Left lung (tissue), 10 donors: Measurements from ENCODE around the gene ANO1. TPM values are rescaled to one million over a fixed set of nuclear protein-coding genes. Genes with fewer than 3 reads are reported as not detected.

Source experiments
- ATAC-seq: fragments of 200-7000 bp; cut with Tn5 transposase; one replicate; pipeline ENCODE4 v1.9.1; 2020; ENCODE audit warnings: moderate library complexity
- DNase-seq, 4 donors: peaks; one replicate each; pipeline ENCODE4 v3.0.0-alpha.2; 2013 to 2020
- H3K27ac ChIP-seq, 2 donors: fragments of 200-600 bp; sonication (generic) in 1 of 2; one replicate each; pipeline versions ENCODE4 v1.5.0 to v1.8.0; 2020 to 2021
- H3K27me3 ChIP-seq, 2 donors: fragments of 200-600 bp; sonication (generic) in 1 of 2; one replicate each; pipeline versions ENCODE4 v1.5.0 to v1.8.0; 2020 to 2021
- H3K36me3 ChIP-seq, 2 donors: fragments of 200-600 bp; sonication (generic) in 1 of 2; one replicate each; pipeline versions ENCODE4 v1.5.0 to v1.8.0; 2020 to 2021
- H3K4me1 ChIP-seq, 2 donors: fragments of 200-600 bp; one replicate each; pipeline ENCODE4 v1.8.0; 2021
- H3K4me3 ChIP-seq, 2 donors: fragments of 200-600 bp; sonication (generic) in 1 of 2; one replicate each; pipeline versions ENCODE4 v1.5.0 to v1.8.0; 2020 to 2021; ENCODE audit warnings: mild to moderate bottlenecking in 1 of 2
- H3K9me3 ChIP-seq, 2 donors: fragments of 200-600 bp; sonication (generic) in 1 of 2; one replicate each; pipeline versions ENCODE4 v1.5.0 to v1.8.0; 2020 to 2021
- CTCF ChIP-seq, 2 donors: fragments of 200-600 bp; sonication (generic) in 1 of 2; IDR thresholded peaks; one replicate each; pipeline versions ENCODE4 v1.5.0 to v1.8.0; 2021; ENCODE audit warnings: antibody characterized with exemption in 2 of 2
- intact Hi-C, 2 donors: fragments of 100-400 bp; cut with DNase I; formaldehyde crosslinking; loops; one replicate each; pipeline versions ENCODE4 v1.11.2 to v1.14.2; 2022
- polyA plus RNA-seq, 6 donors: library from polyadenylated mRNA; unstranded; fragments of 120-200 nt; gene quantifications; one replicate each; pipeline ENCODE4 v1.2.1, GENCODE V29; 2013; ENCODE audit not compliant: insufficient read length in 6 of 6
- total RNA-seq, 2 donors: library from RNA; stranded (reverse); fragmentation: NEBNext Ultra II Directional; extraction: Animal tissue kit (Norgen Biotek cat#: 25700); gene quantifications; one replicate each; pipeline ENCODE4 v1.2.1, GENCODE V29; 2021
- donor health status: DM: no; HTN: yes; CAD: no.
- donor health status: DM: no; HTN: no; CAD: no.

The ANO1 gene
- total and polyA plus RNA-seq, 8 donors: 4.9 to 13.2 (median 7.0) TPM

GRCh38 chr11:70111269-70112016 is 33.3 kb downstream of the ANO1 start:
- peak in 2 of 4 donors; percentile 44 to 54 for DNase-seq
- Histone ChIP-seq H3K9me3 (no peaks in the 10 kb centered on the region), H3K27me3 (no peaks in the 10 kb centered on the region), H3K27ac (no peak overlapping the region), H3K4me3 (no peak overlapping the region), H3K4me1 (no peaks in the 10 kb centered on the region), H3K36me3 (no peaks in the 10 kb centered on the region)
- no peak for TF ChIP-seq CTCF (IDR thresholded peaks at IDR 0.05)
- intact Hi-C loops: no loop called here
- ATAC-seq: peak; percentile 38

- Histone ChIP-seq H3K4me1 (no peaks in the 10 kb centered on the region), H3K27ac (no peak overlapping the region), H3K9me3 (no peaks in the 10 kb centered on the region), H3K27me3 (no peaks in the 10 kb centered on the region), H3K4me3 (no peak overlapping the region), H3K36me3 (no peaks in the 10 kb centered on the region)
- DNase-seq (peak in 2 of 4 donors; percentile 39), ATAC-seq (no peak)
- TF ChIP-seq CTCF (IDR thresholded peaks at IDR 0.05): no peak
- intact Hi-C loops: no loop called here
Measured at GRCh38 chr11:70112017-70112434, 33.9 kb downstream of the ANO1 start.

GRCh38 chr11:70113801-70114200 is 35.7 kb downstream of the ANO1 start:
- no peaks in the 10 kb centered on the region for H3K36me3 ChIP-seq
- intact Hi-C loops: no loop called here
- H3K27me3 ChIP-seq: no peaks in the 10 kb centered on the region
- DNase-seq (peak in 1 of 4 donors; percentile 13), ATAC-seq (no peak)
- H3K4me3 ChIP-seq: no peak overlapping the region
- no peak for TF ChIP-seq CTCF (IDR thresholded peaks at IDR 0.05)
- H3K27ac ChIP-seq: no peak overlapping the region
- H3K9me3 ChIP-seq: no peaks in the 10 kb centered on the region
- H3K4me1 ChIP-seq: no peaks in the 10 kb centered on the region

GRCh38 chr11:70115778-70116177 is 37.7 kb downstream of the ANO1 start:
- TF ChIP-seq CTCF (IDR thresholded peaks at IDR 0.05): no peak
- no peaks in the 10 kb centered on the region for H3K9me3 ChIP-seq
- no peaks in the 10 kb centered on the region for H3K4me1 ChIP-seq
- H3K4me3 ChIP-seq: no peak overlapping the region
- peaks cover 0 to 7% of the 10 kb centered on the region in 2 donors for H3K27me3 ChIP-seq
- H3K36me3 ChIP-seq: no peaks in the 10 kb centered on the region
- H3K27ac ChIP-seq: no peak overlapping the region
- DNase-seq: no peak
- intact Hi-C loops: no loop called here
- no peak for ATAC-seq

- no peak for ATAC-seq
Measured at GRCh38 chr11:70116386-70117065, 38.4 kb downstream of the ANO1 start.

More at GRCh38 chr11:70116386-70117065, 38.4 kb downstream of the ANO1 start:
- no peaks in the 10 kb centered on the region for H3K4me1 ChIP-seq
- DNase-seq: peak in 1 of 4 donors; percentile 62
- H3K4me3 ChIP-seq: no peak overlapping the region
- no peak for TF ChIP-seq CTCF (IDR thresholded peaks at IDR 0.05)
- H3K9me3 ChIP-seq: no peaks in the 10 kb centered on the region
- H3K27me3 ChIP-seq: peaks cover 0 to 9% of the 10 kb centered on the region in 2 donors
- H3K36me3 ChIP-seq: no peaks in the 10 kb centered on the region
- intact Hi-C loops: no loop called here
- H3K27ac ChIP-seq: no peak overlapping the region
